Superior temporal gyrus (tissue), 1 donor: ENCODE results near the gene SNAI1.
"Not testable (repeated sequence)": the region's sequence is repeated elsewhere in the genome, so short reads cannot be mapped to it uniquely, and the experiment has no call there.

Experiments
- DNase-seq: peaks from one replicate; pipeline ENCODE4 v3.0.0-alpha.2; 2016; ENCODE audit errors: extremely low spot score

Gene SNAI1

DNA sequence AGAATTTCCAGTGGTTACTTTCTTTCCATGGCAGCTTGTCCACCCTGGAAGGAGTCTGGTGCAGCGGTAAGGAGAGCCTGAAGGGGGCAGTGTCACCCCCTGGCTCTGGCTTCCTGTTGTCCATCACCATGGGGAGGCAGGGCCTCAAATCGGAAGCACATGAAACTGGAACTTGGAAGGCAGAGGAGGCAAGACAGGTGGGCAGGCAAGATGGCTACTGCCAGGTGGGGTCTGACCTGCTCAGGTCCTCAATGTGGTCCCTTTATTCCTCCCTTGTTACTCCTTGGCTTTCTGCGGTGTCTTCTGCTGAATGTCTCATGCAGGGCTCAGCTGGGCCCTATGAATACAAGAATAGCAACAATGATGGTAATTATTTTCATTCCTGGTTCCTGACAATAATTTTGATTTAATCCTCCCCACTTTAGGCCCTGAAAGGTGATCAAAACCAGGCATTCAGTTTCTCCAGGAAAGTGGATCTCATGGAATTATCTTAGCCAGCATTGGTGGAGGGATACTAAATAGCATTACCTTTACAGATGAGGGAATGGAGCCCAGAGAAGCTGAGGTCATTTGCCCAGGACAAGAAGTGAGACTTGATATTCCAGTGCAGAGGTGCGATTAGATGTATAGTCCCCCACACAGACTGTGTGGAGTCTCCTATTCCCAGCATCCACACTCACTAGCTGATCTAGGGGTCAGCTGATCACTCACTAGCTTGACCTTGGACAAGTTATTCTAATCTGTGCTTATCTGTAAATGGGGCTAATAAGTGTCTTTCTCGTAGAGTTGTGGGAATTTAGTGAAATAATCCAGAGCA lies 17.6 kb upstream of the SNAI1 start:
- no peak for DNase-seq

DNA sequence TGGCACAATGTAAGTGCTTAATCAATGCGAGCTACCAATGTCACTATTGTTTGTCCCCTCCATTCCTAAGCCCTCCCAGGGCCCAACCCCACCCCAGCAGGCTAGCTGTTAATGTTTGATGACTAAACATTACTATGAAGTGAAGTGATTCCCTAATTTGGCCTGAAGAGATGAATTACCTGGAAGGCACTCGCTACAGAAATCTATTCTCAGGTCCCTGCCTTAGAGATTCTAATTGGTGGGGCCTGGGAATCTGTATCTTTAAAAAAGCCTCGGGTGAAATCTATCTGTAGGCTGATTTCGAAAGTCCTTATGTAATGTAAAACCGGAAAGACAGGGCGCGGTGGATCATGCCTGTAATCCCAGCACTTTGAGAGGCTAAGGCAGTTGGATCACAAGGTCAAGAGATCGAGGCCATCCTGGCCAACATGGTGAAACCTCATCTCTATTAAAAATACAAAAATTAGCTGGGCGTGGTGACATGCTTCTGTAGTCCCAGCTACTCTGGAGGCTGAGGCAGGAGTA lies 16.9 kb upstream of the SNAI1 start:
- no peak for DNase-seq

DNA sequence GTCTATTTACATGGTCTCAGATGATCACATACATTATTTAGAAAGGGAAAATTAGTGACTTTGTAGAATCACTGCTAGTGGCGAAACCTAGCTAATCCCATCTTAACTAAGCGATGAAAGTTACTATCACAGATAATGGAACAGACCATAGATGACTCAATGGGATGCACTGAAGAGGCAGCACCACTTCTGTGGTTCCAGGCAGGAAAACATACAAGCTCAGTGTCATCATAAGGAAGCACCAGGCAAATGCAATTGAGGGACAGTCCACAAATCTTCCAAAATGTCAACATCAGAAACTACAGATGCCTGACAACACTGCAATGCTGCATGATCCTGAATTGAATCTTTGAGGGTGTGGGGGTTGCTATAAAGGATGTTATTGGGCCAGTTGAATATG lies 15.9 kb upstream of the SNAI1 start:
- no peak for DNase-seq

DNA sequence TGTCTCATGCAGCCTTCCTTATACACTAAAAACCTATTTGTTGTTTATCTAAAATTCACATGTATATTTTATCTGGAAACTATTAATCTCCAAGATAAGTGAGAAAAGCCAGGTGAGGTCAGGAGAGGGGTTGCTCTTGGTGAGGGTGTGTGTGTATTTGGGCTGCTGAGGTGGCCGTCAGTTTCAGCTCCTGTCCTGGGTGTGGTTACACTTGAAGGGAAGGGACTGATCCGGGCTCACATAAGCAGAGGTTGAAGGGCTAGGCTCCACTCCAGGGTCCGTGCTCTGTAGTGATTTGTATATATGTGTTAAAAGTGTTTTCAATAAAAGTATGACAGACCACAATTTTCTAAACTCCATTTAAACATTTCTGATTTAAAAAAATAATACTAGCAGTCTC lies 13.5 kb upstream of the SNAI1 start:
- no peak for DNase-seq

DNA sequence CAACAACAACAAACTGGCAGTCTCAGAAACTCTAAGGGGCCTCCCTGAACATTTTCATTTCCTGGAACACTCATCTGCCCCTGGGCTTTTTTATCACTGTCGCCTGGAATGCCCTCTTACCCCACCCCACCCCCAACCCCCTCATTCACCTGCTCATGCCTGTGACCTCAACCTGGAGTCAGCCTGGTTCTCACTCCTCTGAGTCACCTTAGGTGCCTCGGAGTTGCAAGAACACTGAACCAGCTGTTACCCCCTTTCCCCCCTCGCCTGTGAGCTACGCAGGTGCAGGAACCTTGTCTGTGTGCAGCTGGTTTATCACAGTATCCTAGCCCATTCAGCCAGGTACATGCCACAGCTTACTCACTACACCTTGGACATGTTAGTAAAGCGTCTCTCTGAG lies 12.8 kb upstream of the SNAI1 start:
- DNase-seq = no peak

DNA sequence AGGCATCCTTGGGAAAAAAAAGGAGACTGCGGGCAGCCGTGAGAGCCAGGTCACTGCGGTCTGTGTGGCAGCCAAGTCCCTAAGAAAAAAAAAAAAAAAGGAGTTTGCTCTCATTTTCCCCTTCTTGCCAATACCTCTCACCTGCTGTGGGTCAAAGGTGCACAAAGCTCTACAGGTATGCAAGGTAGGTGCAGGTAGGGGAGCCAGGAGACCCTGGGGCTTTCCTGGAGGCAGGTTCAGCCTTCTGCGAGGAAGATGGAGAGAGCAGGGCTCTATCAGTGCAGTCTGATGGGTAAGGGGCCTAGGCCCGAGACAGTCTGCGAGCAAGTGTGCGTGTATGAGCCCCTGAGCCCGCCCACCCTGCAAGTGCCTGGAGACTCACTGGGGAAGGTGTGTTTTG lies 12.3 kb upstream of the SNAI1 start:
- no peak for DNase-seq

DNA sequence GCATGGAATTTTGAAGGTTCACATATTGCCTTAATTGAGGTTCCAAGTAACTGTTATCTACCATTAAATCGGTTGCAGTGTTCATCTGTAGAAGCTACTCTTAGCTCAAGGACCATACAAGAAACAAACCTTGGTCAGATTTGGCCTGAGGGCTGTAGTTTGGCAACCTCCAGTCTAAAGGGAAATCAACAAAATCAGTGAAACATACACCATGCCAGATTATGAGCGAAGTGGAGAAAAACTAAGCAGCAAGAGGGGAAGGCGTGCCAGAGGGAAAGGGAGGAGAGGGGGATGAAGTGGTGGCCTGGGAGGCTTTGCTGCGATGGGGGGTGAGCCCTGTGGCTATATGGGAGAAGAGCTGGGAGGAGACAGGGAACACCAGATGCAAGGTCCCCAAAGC lies 8.8 kb upstream of the SNAI1 start:
- no peak for DNase-seq

DNA sequence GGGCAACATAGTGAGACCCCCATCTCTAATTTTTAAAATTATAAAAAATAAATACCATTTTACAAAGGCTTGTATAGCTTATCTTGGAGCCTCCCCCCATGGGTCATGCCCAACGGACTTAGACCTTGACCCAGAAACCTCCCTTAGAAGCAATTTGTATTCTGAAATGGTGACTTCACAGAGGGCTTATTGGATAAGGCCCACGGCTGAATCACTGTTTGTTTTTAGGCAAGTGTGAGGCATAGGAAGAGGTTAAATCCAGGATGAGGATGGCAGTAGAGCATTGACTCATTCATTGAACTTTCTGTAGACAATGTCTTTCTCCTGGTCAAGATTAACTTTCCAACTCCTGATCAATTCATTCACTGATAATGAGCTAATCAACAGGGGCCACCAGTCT lies 6.2 kb upstream of the SNAI1 start:
- peak; percentile 6 for DNase-seq

DNA sequence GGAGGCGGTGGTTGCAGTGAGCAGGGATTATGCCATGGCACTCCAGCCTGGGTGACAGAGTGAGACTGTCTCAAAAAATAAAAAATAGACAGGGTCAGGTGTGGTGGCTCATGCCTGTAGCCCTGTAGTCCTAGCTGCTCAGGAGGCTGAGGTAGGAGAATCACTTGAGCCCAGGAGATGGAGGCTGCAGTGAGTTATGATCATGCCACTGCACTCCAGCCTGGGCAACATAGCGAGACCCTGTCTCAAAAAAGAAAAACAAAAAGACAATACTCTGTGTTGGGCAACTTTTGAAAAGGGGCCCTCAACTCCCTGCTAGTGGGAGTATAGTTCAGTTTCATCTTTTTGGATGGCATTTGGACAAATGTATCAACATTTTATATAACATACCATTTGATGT lies 5.0 kb upstream of the SNAI1 start:
- DNase-seq = not testable (repeated sequence)

DNA sequence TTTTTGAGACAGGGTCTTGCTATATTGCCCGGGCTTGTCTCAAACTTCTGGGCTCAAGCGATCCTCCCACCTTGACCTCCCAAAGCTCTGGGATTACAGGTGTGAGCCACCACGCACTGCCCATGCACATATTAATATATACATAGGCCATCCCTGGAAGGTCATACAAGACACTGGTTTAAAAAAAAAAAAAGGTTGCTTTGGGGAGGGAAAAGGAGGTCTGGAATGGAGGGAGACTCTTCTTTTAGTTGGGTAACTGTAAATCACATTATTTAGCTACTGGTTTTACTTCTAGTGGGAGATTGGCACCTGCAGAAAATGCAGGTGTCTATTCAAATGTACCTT lies 4.1 kb upstream of the SNAI1 start:
- DNase-seq = no peak

DNA sequence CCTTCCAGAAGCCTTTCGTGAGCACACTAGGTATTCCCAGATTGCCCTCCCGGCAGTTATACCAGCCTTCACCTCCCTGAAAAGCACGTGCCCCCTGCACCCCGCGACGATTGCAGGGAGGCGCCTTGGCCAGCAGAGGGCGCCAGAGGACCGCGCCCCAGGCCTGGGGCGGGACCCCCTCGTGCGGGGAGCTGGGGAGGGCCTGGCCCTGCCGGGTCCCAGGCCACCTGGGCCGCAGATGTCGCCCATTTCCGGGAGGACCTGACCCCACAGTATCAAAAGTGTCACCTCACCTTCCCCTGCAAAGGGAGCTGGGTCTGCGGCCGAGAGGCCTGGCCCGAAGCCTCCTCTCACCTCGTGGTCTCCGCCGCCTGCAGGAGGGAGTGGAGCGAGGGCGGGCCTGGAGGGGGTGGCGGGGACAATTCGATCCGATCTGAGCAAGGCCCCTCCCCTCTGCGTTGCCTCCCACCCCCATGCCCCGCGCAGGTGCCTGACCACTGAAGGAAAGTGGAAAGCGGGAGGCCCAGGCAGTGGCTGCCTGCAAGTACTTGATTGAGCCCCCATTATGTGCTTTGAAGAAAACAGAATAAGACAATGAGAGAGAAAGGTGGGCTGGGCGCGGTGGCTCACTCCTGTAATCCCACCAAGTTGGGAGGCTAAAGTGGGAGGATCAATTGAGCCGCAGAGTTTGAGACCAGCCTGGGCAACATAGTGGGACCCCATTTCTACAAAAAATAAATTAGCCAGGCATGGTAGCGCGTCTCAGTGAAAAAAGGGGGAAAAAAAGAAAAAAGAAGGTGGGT lies 3.5 kb upstream of the SNAI1 start:
- peak; percentile 75 for DNase-seq

DNA sequence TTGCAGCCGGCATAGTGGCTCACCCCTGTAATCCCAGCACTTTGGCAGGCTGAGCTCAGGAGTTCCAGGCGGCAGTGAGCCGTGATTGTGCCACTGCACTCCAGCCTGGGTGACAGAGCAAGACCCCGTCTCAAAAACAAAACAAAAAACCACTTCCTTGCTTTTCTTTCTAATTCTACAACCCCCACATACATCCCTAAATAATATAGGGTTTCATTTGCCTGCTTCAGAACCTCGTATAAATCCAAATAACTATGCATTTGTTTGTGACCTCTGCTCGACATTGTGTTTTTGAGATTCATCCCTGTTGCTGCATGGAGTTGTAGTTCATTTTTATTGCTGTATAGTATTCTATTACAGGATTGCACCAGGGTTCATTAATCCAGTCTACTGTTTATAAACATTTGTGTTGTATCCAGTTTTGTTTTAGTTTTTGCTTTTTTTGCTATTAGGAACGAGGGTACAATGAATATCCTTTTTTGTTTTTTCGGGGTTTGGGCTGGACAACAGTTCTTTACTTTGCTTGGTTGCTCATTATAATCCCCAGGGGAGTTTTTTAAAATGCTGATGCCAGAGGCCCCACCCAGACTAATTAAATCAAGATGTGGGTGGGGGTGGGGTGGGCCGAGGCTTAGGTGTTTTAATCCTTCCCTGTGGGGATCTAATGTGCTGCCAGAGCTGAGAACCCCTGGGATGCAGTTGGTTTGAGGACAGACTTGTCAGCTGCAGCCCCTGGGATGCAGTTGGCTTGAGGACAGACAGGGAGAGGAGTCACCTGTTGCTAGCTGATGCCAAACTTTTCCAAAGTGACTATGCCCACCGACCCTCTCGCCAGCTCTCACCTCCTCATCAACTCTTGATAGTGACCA lies 2.4 kb upstream of the SNAI1 start:
- DNase-seq = no peak

DNA sequence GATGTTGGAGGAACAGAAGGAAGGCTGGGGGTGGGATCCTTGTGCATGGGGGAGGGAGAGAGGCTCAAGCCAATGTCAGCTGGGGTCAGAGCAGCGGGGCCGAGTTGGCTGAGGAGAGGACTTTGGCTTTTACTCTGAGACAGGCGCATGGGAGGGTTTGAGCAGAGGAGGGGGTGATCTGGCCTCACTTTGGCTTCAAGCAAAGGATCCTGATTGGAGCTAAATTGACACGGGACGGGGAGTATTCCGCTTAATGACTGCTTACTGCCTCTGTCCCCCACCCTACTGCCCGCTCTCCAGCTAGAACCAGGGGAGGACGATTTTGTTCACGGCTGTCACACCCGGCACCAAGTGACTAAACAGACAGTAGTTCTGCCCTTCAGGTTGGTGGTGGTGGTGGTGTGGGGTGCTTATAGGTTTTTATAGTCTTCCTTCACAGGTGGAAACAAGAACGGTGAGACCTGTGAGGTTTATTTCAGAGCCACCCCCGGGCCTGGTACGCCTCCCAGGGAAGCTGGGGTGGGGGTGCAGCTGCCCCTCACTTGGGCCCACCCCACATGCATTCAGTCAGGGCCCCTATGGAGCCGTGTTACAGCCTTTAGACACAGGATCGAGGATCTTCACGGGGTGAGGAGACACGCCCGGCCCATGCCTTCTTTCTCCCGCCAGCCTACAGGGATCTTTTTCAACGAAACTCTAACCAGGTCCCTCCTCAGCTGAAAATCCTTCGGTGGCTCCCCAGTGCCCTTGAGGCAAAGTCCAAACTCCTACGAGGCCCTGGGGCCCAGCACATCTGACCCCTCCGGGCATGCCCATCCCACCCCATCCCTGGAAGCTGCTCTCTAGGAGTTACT lies 1.3 kb upstream of the SNAI1 start:
- no peak for DNase-seq

DNA sequence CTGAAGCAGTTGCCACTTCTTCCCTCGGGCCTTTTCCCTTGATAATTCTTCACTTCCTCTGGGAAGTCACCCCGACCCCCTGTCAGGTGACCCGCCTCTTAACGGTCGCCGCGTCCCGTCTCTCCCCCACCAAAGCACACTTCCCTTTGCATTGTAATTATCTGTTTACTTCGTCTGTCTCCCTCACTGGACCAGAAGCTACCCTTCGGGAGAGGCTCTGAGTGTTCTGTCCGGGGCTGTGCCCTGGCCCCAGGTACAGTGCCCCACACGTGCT lies 771 bp upstream of the SNAI1 start:
- DNase-seq = no peak

DNA sequence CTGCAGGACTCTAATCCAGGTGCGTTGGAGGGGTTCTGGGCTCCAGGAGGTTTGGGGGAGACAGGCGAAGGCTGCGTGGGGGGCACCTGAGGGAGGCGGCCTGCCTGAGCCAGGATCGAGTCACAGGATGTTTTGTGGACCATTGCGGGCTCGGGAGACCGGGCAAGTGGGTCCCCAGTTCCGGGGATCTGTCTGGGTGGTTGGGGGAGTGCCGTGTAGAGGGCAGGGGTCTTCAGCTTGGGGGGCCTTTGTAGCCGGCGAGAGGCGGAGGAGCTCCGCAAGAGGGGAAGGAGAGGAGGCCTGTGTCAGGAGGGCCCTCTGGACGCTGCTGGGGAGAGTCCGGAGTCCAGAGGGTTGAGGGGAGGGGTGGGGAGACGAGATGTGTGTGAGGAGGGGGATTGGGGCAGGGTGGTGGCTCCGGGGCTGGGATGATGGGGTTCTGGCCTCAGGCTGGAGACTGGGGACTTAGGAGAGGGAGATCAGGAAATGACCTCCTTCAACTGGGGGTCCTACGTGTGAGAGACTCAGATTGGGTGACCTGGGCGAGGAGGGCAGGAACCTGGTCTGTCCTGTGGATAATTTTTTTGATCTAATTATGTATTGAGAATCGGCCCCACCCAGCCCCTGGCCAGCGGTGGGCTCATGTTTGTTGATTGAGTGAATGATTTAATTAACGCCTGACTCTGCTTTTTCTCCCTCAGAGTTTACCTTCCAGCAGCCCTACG lies 505 bp downstream of the SNAI1 start:
- DNase-seq = no peak

DNA sequence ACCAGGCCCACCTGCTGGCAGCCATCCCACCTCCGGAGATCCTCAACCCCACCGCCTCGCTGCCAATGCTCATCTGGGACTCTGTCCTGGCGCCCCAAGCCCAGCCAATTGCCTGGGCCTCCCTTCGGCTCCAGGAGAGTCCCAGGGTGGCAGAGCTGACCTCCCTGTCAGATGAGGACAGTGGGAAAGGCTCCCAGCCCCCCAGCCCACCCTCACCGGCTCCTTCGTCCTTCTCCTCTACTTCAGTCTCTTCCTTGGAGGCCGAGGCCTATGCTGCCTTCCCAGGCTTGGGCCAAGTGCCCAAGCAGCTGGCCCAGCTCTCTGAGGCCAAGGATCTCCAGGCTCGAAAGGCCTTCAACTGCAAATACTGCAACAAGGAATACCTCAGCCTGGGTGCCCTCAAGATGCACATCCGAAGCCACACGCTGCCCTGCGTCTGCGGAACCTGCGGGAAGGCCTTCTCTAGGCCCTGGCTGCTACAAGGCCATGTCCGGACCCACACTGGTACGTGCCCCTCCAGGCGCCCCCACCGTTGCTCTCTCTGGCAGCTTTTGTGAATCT lies 1.1 kb downstream of the SNAI1 start:
- no peak for DNase-seq

DNA sequence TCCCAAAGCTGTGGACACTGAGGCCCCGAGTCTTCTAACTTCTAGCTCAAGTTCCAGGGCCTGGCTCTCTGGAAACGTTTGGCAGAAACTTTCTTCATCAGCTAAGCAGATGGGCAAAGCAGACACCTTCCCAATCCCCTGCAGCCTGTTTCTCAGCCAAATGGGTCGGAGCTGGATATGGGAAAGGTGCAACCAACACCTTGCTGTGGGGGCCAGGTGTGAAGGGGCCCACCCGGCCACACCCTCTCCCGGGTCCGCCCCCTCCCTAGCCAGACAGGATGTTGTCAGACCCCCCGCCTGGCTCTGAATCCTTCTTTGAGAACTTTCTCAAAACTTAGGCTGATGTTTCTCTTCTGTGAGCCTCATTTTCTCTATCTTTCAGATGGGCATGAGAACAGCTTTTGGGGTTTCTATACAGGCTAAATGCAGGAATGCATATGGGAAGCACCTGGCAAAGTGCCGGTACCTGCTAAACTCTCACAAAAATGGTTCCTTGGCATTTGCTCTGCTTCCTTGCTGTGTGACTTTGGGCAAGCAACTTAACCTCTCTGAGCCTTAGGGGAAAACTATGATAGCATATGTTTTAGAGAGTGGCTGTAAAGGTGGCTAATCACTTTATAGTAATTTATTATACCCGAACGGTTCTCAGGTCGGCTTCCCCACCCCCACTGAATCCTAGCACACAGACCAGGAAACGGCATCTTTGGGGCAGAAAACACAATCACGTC lies 1.8 kb downstream of the SNAI1 start:
- no peak for DNase-seq

DNA sequence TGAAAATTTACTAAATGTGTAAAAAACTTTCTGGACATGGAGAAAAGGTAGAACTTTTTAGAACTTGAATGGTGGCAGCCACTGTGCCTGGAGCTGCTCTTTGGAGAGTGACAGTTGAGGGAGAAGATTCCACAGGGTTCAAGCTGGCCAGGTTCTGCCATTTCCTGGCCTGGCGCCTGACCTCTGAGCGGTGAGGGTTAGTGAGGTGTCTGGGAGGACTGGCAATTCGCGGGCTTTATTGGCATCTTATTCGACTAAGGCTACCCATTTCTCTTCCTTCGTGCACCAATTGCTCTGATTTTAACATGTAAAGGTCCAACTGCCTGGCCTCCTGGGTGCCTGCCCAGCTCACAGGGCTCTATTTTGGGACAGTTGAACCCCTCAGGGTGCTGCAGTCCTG lies 2.4 kb downstream of the SNAI1 start:
- DNase-seq = no peak

DNA sequence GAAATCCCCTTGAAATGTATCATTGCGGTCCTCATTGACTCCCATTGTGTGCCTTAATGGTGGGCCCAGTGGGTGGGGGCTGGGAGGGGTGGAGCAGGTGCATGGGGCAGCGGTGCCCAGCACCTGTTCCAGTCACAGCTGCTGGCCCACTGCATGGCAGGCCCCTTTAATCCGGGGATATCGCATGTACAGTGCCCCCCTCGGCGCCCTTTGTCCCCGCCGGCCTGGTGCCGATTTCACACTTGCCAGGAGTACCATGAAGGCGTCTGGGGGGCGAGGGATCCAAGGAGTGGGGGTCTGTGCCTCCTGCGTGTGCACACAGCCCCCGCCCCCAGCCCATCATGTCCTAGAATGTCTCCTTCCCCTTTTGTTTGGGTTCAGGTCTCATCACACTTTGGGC lies 2.8 kb downstream of the SNAI1 start:
- no peak for DNase-seq

DNA sequence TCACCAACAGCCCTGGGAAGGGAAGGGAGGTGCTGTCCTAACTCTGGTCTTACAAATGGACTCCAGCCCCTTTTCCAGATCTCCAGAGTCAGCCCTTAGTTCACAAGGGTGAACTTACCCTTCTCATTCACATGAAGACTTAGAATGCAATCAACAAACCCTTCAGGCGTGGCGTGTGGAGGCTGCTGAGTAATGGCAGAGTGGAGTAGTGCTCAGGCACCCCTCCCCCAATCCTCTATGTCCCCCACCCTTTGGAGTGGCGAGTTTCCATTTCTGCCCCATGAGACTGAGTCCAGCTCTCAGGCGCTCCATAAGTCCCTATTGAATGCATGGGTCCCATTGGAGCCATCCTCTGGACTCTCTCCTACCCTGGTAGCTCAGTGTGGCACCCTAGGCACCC lies 3.3 kb downstream of the SNAI1 start:
- DNase-seq = no peak
